GM12872 (cell line): ENCODE results near the gene ZC3H10.

ENCODE experiments used
- CTCF ChIP-seq: IDR thresholded peaks from 3 replicates; pipeline ENCODE4 v1.5.1; 2011; ENCODE audit warnings: low read depth, mild to moderate bottlenecking, low read length, moderate library complexity; ENCODE audit not compliant: insufficient read depth

Gene ZC3H10

GRCh38 chr12:56146492-56147460, 28.7 kb downstream of the ZC3H10 start:
- TF ChIP-seq CTCF = no peak

- no peak for TF ChIP-seq CTCF
Observed at GRCh38 chr12:56150563-56150962, 32.5 kb downstream of the ZC3H10 start.

GRCh38 chr12:56151672-56152131, 33.6 kb downstream of the ZC3H10 start:
- peak; percentile 68; the same call in 2 of the 3 replicates for TF ChIP-seq CTCF

GRCh38 chr12:56152132-56152755, 34.2 kb downstream of the ZC3H10 start, which contains the start of gene MYL6B:
Gene MYL6B, plus strand, starts transcription at chr12:56152587. Its CDS starts 1,332 bp downstream, at chr12:56153919.
- no peak for TF ChIP-seq CTCF

- TF ChIP-seq CTCF = no peak
Observed at GRCh38 chr12:56152756-56153677, 35.0 kb downstream of the ZC3H10 start.

GRCh38 chr12:56153678-56154065, 35.6 kb downstream of the ZC3H10 start:
- no peak for TF ChIP-seq CTCF
